Panc1 (cell line): Measurements from ENCODE around the gene MTREX. TPM values are rescaled to one million over a fixed set of nuclear protein-coding genes. Genes with fewer than 3 reads are reported as not detected.
A peak's percentile ranks its signal among the peaks of the same experiment; 100 is the strongest.

Experiments used
- ATAC-seq: fragments of 200-7000 bp; cut with Tn5 transposase; 2 replicates; pipeline ENCODE4 v1.9.1; 2020; ENCODE audit warnings: mild to moderate bottlenecking, moderate library complexity
- BruUV-seq: library from RNA; stranded (reverse); fragments of 400-500 nt; replicated peaks from 2 replicates; lab custom pipeline; 2021; lab: Mats Ljungman, UMichigan
- CTCF ChIA-PET: fragments of 300-600 bp; sonication (Branson Sonifier 250); formaldehyde crosslinking; loops from one replicate; lab custom pipeline; 2022; ENCODE audit warnings: antibody characterized with exemption; lab: Charles Lee
- POLR2A ChIA-PET: fragments of 300-600 bp; sonication (Branson Sonifier 250); formaldehyde crosslinking; loops from one replicate; lab custom pipeline; 2022; ENCODE audit warnings: antibody characterized with exemption; lab: Charles Lee
- DNase-seq: peaks from one replicate; pipeline ENCODE4 v3.0.0-alpha.2; 2010; ENCODE audit warnings: low read depth, low spot score
- H3K27ac ChIP-seq: 2 replicates; pipeline ENCODE4 v1.5.1; 2011; ENCODE audit warnings: mild to moderate bottlenecking, low read length, inconsistent platforms
- H3K27me3 ChIP-seq: fragments of 200-500 bp; sonication (Bioruptor generic); 2 replicates; pipeline ENCODE4 v1.6.0; 2014; ENCODE audit warnings: low read length, inconsistent platforms; ENCODE audit not compliant: control insufficient read depth, insufficient read depth
- H3K36me3 ChIP-seq: fragments of 200-500 bp; sonication (Bioruptor generic); 2 replicates; pipeline ENCODE4 v1.5.1; 2014; ENCODE audit warnings: inconsistent platforms, mild to moderate bottlenecking, low read length, moderate library complexity; ENCODE audit not compliant: control insufficient read depth, insufficient read depth
- H3K4me1 ChIP-seq: 2 replicates; pipeline ENCODE4 v1.5.1; 2011; ENCODE audit warnings: inconsistent platforms, mild to moderate bottlenecking, low read length, moderate library complexity; ENCODE audit not compliant: control insufficient read depth, insufficient read depth
- H3K4me3 ChIP-seq, 2 experiments: 2 replicates each; pipeline ENCODE4 v1.5.1; 2011 to 2012; ENCODE audit warnings: low read depth in 2 of 2, low read length in 2 of 2, mild to moderate bottlenecking in 2 of 2, inconsistent platforms in 1 of 2, moderate library complexity in 1 of 2
- H3K9me3 ChIP-seq: fragments of 200-500 bp; sonication (Bioruptor generic); 2 replicates; pipeline ENCODE4 v1.5.1; 2014; ENCODE audit warnings: low read depth, mild to moderate bottlenecking, inconsistent platforms, low read length, moderate library complexity; ENCODE audit not compliant: control insufficient read depth, insufficient read depth
- CTCF ChIP-seq: fragments of 450-650 bp; IDR thresholded peaks from 2 replicates; pipeline ENCODE4 v1.5.1; 2017; ENCODE audit warnings: mild to moderate bottlenecking
- POLR2AphosphoS5 ChIP-seq: IDR thresholded peaks from 2 replicates; pipeline ENCODE4 v1.6.1; 2012; ENCODE audit warnings: mild to moderate bottlenecking, low read depth, low read length, moderate library complexity
- REST ChIP-seq, 2 experiments: IDR thresholded peaks; 2 replicates each; pipeline ENCODE4 v1.6.1; 2011 to 2012; ENCODE audit warnings: low read depth in 2 of 2, control low read depth in 1 of 2, low read length in 1 of 2, mild to moderate bottlenecking in 1 of 2, moderate library complexity in 1 of 2; ENCODE audit not compliant: insufficient read depth in 1 of 2
- SIN3A ChIP-seq: IDR thresholded peaks from 2 replicates; pipeline ENCODE4 v1.6.1; 2012; ENCODE audit warnings: low read depth, mild to moderate bottlenecking, low read length, moderate library complexity, borderline replicate concordance; ENCODE audit not compliant: insufficient read depth
- TCF7L2 ChIP-seq: IDR thresholded peaks from 2 replicates; pipeline ENCODE4 v1.6.1; 2011; ENCODE audit warnings: mild to moderate bottlenecking, low read depth, low read length, inconsistent platforms
- in situ Hi-C: cut with HindIII; loops from 2 replicates; pipeline ENCODE4 v1.10.0; 2016; ENCODE audit warnings: low sequenced_read_pairs, low pct_unique_long_range_greater_than_20kb
- intact Hi-C: fragments of 100-400 bp; cut with micrococcal nuclease; formaldehyde crosslinking; loops from one replicate; pipeline ENCODE4 v1.10.0; 2022; ENCODE audit not compliant: unreplicated experiment
- total RNA-seq: library from RNA; stranded (reverse); gene quantifications from one replicate; pipeline ENCODE4 v1.2.1, GENCODE V29; 2021; ENCODE audit not compliant: unreplicated experiment

MTREX gene
- total RNA-seq, 1 experiment from 2014 or later: 97.0 TPM

- ChIA-PET POLR2A (interaction anchor here (0.5 to 0.6 kb wide), 2 partner anchors 75 to 120 kb away, joined by 3 to 5 read pairs; no protein-coding TSS in a partner anchor), CTCF (no interaction called here)
- H3K4me1 ChIP-seq: peaks cover 29% of the 10 kb centered on the region
- ATAC-seq: no peak
- H3K36me3 ChIP-seq: peaks cover 6% of the 10 kb centered on the region
- no peak for DNase-seq
- peak overlapping the region; percentile 85 to 88 for H3K4me3 ChIP-seq
- TF ChIP-seq SIN3A: no peak
- no peak for TF ChIP-seq TCF7L2
- no peak for TF ChIP-seq CTCF
- no peak for TF ChIP-seq REST (IDR thresholded peaks at IDR 0.05; ENCODE audit: insufficient read depth in 1 of 2, low read depth in 2 of 2, low read length in 1 of 2)
- TF ChIP-seq POLR2AphosphoS5: no peak
- no peaks in the 10 kb centered on the region for H3K27me3 ChIP-seq
- intact Hi-C loops: no loop called here
- H3K9me3 ChIP-seq: peaks cover 6% of the 10 kb centered on the region; the same call in 1 of the 2 replicates
- H3K27ac ChIP-seq: peak overlapping the region; percentile 98
- in situ Hi-C loops: no loop called here
- BruUV-seq: TSS peak; percentile 69
Measured at GRCh38 chr5:55306641-55307382, 977 bp upstream of the MTREX start.

GRCh38 chr5:55308254-55308836, 556 bp downstream of the MTREX start:
- Histone ChIP-seq H3K9me3 (peaks cover 2% of the 10 kb centered on the region; the same call in 1 of the 2 replicates), H3K4me1 (peaks cover 28% of the 10 kb centered on the region), H3K36me3 (peaks cover 6% of the 10 kb centered on the region; the same call in 1 of the 2 replicates), H3K4me3 (peak overlapping the region; percentile 85 to 88), H3K27me3 (no peaks in the 10 kb centered on the region), H3K27ac (peak overlapping the region; percentile 98)
- TF ChIP-seq TCF7L2 (no peak), CTCF (peak; percentile 14; the same call in 1 of the 2 replicates), POLR2AphosphoS5 (no peak)
- CTCF ChIA-PET: interaction anchor here (0.6 kb wide), 1 partner anchor 121 kb away, joined by 3 read pairs; no protein-coding TSS in a partner anchor
- peak; percentile 7 for DNase-seq
- TSS peak; percentile 84 for BruUV-seq
- intact Hi-C loops (no loop called here), in situ Hi-C loops (no loop called here)
- POLR2A ChIA-PET: interaction anchor here (0.7 kb wide), 5 partner anchors 10 to 572 kb away, joined by 4 to 7 read pairs (median 5); no protein-coding TSS in a partner anchor
- peak; percentile 9; the same call in 1 of the 2 replicates for ATAC-seq
